Mesothelial cell of epicardium (in vitro differentiated cells): ENCODE results near the gene HTR1D. TPM values are rescaled to one million over a fixed set of nuclear protein-coding genes. Genes with fewer than 3 reads are reported as not detected.

Experiments
- DNase-seq, 2 experiments: peaks; one replicate each; pipeline ENCODE4 v3.0.0; 2021; ENCODE audit warnings: low spot score in 2 of 2; ENCODE audit not compliant: unreplicated experiment in 2 of 2
- H3K27ac Mint-ChIP-seq: 2 replicates; pipeline ENCODE4 v1.8.0; 2021; ENCODE audit warnings: mixed read lengths
- H3K27me3 Mint-ChIP-seq: 2 replicates; pipeline ENCODE4 v1.8.0; 2021; ENCODE audit warnings: low read depth, mixed read lengths
- H3K36me3 Mint-ChIP-seq: 2 replicates; pipeline ENCODE4 v1.8.0; 2021; ENCODE audit warnings: mixed read lengths
- H3K4me1 Mint-ChIP-seq: 2 replicates; pipeline ENCODE4 v1.8.0; 2021; ENCODE audit warnings: mixed read lengths
- H3K4me3 Mint-ChIP-seq: 2 replicates; pipeline ENCODE4 v1.8.0; 2021; ENCODE audit warnings: mild to moderate bottlenecking, moderate library complexity, mixed read lengths
- H3K9me3 Mint-ChIP-seq: 2 replicates; pipeline ENCODE4 v1.8.0; 2021; ENCODE audit warnings: mixed read lengths
- CTCF ChIP-seq: fragments of 200-600 bp; sonication (generic); IDR thresholded peaks from one replicate; pipeline ENCODE4 v1.5.0; 2021; ENCODE audit warnings: antibody characterized with exemption; ENCODE audit not compliant: unreplicated experiment
- total RNA-seq: library from RNA; stranded (reverse); gene quantifications from 3 replicates; pipeline ENCODE4 v1.2.1, GENCODE V29; 2021

The HTR1D gene
- total RNA-seq, 1 donor from 2014 or later, result 0.09 TPM

GRCh38 chr1:23150125-23150524 lies 67.2 kb downstream of the HTR1D start:
- DNase-seq, result no peak
- TF ChIP-seq CTCF, result no peak
- Mint-ChIP-seq H3K9me3 (peaks cover 4% of the 10 kb centered on the region), H3K4me3 (no peak overlapping the region), H3K36me3 (peaks cover 7% of the 10 kb centered on the region), H3K27me3 (no peaks in the 10 kb centered on the region), H3K27ac (no peak overlapping the region), H3K4me1 (peaks cover 15% of the 10 kb centered on the region)

GRCh38 chr1:23149114-23149513 lies 68.2 kb downstream of the HTR1D start:
- no peak for DNase-seq
- H3K4me1 Mint-ChIP-seq, result peaks cover 15% of the 10 kb centered on the region
- peaks cover 5% of the 10 kb centered on the region for H3K36me3 Mint-ChIP-seq
- TF ChIP-seq CTCF, result no peak
- H3K27me3 Mint-ChIP-seq, result no peaks in the 10 kb centered on the region
- no peaks in the 10 kb centered on the region for H3K9me3 Mint-ChIP-seq
- H3K4me3 Mint-ChIP-seq, result no peak overlapping the region
- no peak overlapping the region for H3K27ac Mint-ChIP-seq

- no peak overlapping the region for H3K4me3 Mint-ChIP-seq
- no peaks in the 10 kb centered on the region for H3K27me3 Mint-ChIP-seq
- H3K36me3 Mint-ChIP-seq, result peaks cover 2% of the 10 kb centered on the region
- H3K9me3 Mint-ChIP-seq, result no peaks in the 10 kb centered on the region
- no peak for TF ChIP-seq CTCF
- peak overlapping the region; percentile 64 for H3K27ac Mint-ChIP-seq
- peaks cover 15% of the 10 kb centered on the region for H3K4me1 Mint-ChIP-seq
- DNase-seq, result no peak
Observed at GRCh38 chr1:23148084-23148483, 69.2 kb downstream of the HTR1D start.

Other genes with a start within 250 kb of the HTR1D start
- gene LACTBL1, start 244.6 kb downstream of the HTR1D start, total RNA-seq, result not detected in 3 replicates
- gene TEX46, start 201.7 kb downstream of the HTR1D start, total RNA-seq, result 0.54 TPM in 1 of 3 replicates, not detected in the others
- gene KDM1A, start 198.0 kb downstream of the HTR1D start, total RNA-seq, result 164 to 168 TPM (median 165 TPM) in 3 replicates
- gene LUZP1, start 48.6 kb downstream of the HTR1D start, total RNA-seq, result 67.6 to 71.9 TPM (median 69.4 TPM) in 3 replicates
- gene HNRNPR, start 126.8 kb upstream of the HTR1D start, total RNA-seq, result 199 to 205 TPM (median 203 TPM) in 3 replicates
- gene ZNF436, start 152.3 kb upstream of the HTR1D start, total RNA-seq, result 33.7 to 35.7 TPM (median 34.6 TPM) in 3 replicates
- gene TCEA3, start 207.2 kb upstream of the HTR1D start, total RNA-seq, result 8.0 to 10.0 TPM (median 9.9 TPM) in 3 replicates